Esophagus squamous epithelium (tissue), 4 donors: ENCODE results near the gene EEF1AKMT1.

Source experiments
- CTCF ChIP-seq, 6 experiments: fragments of 450-650 bp in 4 of 6; fragments of 200-600 bp in 2 of 6; sonication (generic) in 2 of 6; IDR thresholded peaks; one replicate each; pipeline ENCODE4 v1.5.1; 2016 to 2019; ENCODE audit warnings: antibody characterized with exemption in 6 of 6, mild to moderate bottlenecking in 4 of 6, moderate library complexity in 4 of 6
- POLR2A ChIP-seq, 4 donors: fragments of 450-650 bp; IDR thresholded peaks; one replicate each; pipeline ENCODE4 v1.6.1; 2017; ENCODE audit warnings: antibody characterized with exemption in 4 of 4, mild to moderate bottlenecking in 4 of 4, moderate library complexity in 3 of 4

- no peak for TF ChIP-seq POLR2A (IDR thresholded peaks at IDR 0.05)
- no peak for TF ChIP-seq CTCF (IDR thresholded peaks at IDR 0.05)
These were observed 86.7 kb downstream of the EEF1AKMT1 start for GRCh38 chr13:20686863-20687579.
